ENCODE measurements around the gene SPEN.
A peak's percentile ranks its signal among the peaks of the same experiment; 100 is the strongest.

Gene SPEN

GRCh38 chr1:15945832-15946448 lies 98.4 kb downstream of the SPEN start:
- no peaks in the 10 kb centered on the region for H3K9me3 Mint-ChIP-seq
- no peak overlapping the region for H3K4me3 Mint-ChIP-seq
- H3K27me3 Mint-ChIP-seq = no peaks in the 10 kb centered on the region
- ATAC-seq (replicated peaks; ENCODE audit: extremely low read depth, poor library complexity, severe bottlenecking) = no peak
- no peak for DNase-seq (ENCODE audit: low spot score in 2 of 2)
- H3K27ac Mint-ChIP-seq (ENCODE audit: low read depth) = no peak overlapping the region
- H3K4me1 Mint-ChIP-seq = peaks cover 37% of the 10 kb centered on the region
- H3K36me3 Mint-ChIP-seq (ENCODE audit: insufficient read depth) = peaks cover 22% of the 10 kb centered on the region

- H3K9me3 Mint-ChIP-seq = no peaks in the 10 kb centered on the region
- peaks cover 46% of the 10 kb centered on the region for H3K4me1 Mint-ChIP-seq
- H3K36me3 Mint-ChIP-seq (ENCODE audit: insufficient read depth) = peaks cover 23% of the 10 kb centered on the region
These were observed 99.3 kb downstream of the SPEN start for GRCh38 chr1:15946571-15947381.

GRCh38 chr1:15947382-15948090 lies 100.0 kb downstream of the SPEN start:
- no peak overlapping the region for H3K4me3 Mint-ChIP-seq
- H3K27ac Mint-ChIP-seq (ENCODE audit: low read depth) = peak overlapping the region; percentile 67
- no peak for ATAC-seq (replicated peaks; ENCODE audit: extremely low read depth, poor library complexity, severe bottlenecking)
- peaks cover 51% of the 10 kb centered on the region for H3K4me1 Mint-ChIP-seq
- no peaks in the 10 kb centered on the region for H3K27me3 Mint-ChIP-seq
- H3K36me3 Mint-ChIP-seq (ENCODE audit: insufficient read depth) = peaks cover 17% of the 10 kb centered on the region
- no peak for DNase-seq (ENCODE audit: low spot score in 2 of 2)
- H3K9me3 Mint-ChIP-seq = no peaks in the 10 kb centered on the region

More at GRCh38 chr1:15946571-15947381, 99.3 kb downstream of the SPEN start:
- H3K4me3 Mint-ChIP-seq = no peak overlapping the region
- H3K27me3 Mint-ChIP-seq = no peaks in the 10 kb centered on the region
- DNase-seq (ENCODE audit: low spot score in 2 of 2) (no peak), ATAC-seq (replicated peaks; ENCODE audit: extremely low read depth, poor library complexity, severe bottlenecking) (no peak)
- peak overlapping the region; percentile 67 for H3K27ac Mint-ChIP-seq (ENCODE audit: low read depth)

DNA sequence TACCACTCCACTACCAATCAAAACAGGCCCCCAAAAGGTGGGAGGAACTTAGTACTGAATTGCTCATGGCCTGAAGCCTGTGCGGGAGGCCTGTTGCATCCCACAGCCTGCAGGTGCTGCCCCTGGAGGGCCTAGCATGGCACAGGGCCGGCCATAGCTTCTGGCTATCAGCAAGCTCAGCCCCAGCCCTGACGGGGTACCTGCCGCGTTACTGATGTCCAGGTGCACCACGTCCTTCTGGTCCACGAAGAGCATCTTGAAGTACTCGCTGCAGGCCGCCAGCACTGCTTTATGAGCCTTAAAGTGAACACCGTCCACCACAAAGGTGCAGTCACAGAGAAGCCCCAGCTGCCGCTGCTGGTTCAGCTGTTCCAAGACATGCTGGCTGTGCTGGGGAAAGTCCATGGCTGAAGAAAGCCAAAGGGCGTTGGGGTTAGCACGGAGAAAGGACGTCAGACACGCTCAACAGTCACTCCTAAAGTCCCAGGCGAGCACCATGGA lies 100.6 kb downstream of the SPEN start:
- ATAC-seq (replicated peaks; ENCODE audit: extremely low read depth, poor library complexity, severe bottlenecking) (no peak), DNase-seq (ENCODE audit: low spot score in 2 of 2) (no peak)
- H3K4me3 Mint-ChIP-seq = no peak overlapping the region
- peaks cover 17% of the 10 kb centered on the region for H3K36me3 Mint-ChIP-seq (ENCODE audit: insufficient read depth)
- H3K27me3 Mint-ChIP-seq = no peaks in the 10 kb centered on the region
- H3K9me3 Mint-ChIP-seq = no peaks in the 10 kb centered on the region
- peak overlapping the region; percentile 94 for H3K27ac Mint-ChIP-seq (ENCODE audit: low read depth)
- peaks cover 51% of the 10 kb centered on the region for H3K4me1 Mint-ChIP-seq

DNA sequence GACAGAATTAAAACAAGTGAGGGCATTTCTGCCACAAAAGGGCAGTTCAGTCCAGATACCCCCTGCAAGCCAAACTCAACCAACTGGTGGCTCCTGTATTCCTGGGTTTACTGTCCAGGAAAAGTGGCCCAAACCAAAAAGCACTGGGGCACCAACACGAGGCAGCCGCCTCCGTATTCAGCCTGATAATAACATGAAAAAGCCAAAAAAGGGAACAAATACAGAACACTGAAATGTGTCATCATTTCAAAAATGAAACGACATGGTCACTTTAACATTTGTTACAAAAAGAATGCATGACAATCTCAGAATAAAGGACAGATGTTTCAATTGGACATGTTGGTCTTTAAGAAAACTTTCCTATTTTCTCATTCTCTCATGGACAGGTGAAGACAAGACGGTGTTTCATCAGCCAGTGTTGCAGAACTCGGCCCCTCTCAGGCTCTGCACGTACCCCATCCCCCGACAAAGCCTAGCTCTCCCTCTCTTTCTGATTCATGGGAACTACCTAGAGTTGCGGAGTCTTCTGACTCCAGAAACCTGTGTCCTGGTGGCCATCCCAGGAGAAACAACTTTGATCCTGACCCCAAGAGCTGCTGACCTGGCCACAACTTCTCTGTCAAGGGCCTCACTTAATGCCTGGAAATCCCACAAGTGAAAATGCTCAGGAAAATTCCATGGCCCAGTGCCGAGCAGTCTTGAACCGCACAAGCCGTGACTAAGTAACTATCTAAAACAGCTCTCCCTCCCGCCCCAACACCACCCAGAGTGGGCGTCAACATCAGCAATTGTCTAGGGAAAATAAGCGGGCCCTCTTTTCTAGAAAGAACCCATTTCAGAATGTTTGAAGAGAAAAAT lies 101.3 kb downstream of the SPEN start:
- no peaks in the 10 kb centered on the region for H3K9me3 Mint-ChIP-seq
- H3K4me3 Mint-ChIP-seq = peak overlapping the region; percentile 72
- peaks cover 54% of the 10 kb centered on the region for H3K4me1 Mint-ChIP-seq
- peak; percentile 10 for ATAC-seq (replicated peaks; ENCODE audit: extremely low read depth, poor library complexity, severe bottlenecking)
- no peak for DNase-seq (ENCODE audit: low spot score in 2 of 2)
- H3K27me3 Mint-ChIP-seq = no peaks in the 10 kb centered on the region
- H3K27ac Mint-ChIP-seq (ENCODE audit: low read depth) = peak overlapping the region; percentile 94
- H3K36me3 Mint-ChIP-seq (ENCODE audit: insufficient read depth) = peaks cover 17% of the 10 kb centered on the region

DNA sequence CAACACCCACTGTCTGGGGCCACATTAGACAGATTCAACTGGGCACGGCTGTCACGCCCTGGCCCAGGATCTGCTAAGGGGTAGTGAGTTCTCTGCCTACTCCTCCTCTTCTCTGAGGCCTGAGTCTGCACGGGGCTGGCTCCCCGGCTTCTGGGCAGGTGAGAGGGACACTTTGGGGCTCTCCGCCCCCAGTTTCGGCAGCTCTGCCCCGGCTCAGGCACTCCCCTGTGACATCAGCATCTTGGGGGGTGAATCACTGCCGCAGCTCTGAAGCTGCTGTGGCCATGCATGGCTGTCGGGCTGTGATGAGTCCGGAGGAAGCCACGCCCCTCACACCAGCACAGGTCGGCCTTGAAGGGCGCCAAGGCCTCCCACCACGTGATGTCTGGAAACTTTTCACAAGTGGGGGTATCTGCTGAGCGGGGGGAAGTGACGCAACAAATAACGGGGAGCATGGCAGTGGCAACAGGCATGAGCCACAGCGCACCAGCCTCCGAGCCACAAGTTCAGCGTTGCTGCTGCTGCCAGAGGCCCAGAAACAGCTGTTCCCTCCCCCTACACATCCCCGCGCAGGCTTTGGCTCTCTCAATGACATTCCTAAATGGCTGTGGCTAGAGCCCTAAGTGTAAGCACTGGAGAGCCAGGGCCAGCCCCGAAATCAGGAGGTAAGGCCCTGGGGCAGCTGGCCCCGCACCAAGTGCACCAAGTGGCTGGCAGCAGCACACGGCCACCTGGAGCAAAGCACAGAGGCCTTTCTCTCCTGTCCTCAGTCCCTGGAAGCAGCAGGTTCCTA lies 102.1 kb downstream of the SPEN start:
- ATAC-seq (replicated peaks; ENCODE audit: extremely low read depth, poor library complexity, severe bottlenecking) = peak; percentile 94
- peaks cover 17% of the 10 kb centered on the region for H3K36me3 Mint-ChIP-seq (ENCODE audit: insufficient read depth)
- peak; percentile 78 to 96 for DNase-seq (ENCODE audit: low spot score in 2 of 2)
- peaks cover 58% of the 10 kb centered on the region for H3K4me1 Mint-ChIP-seq
- H3K4me3 Mint-ChIP-seq = peak overlapping the region; percentile 72
- no peaks in the 10 kb centered on the region for H3K9me3 Mint-ChIP-seq
- H3K27ac Mint-ChIP-seq (ENCODE audit: low read depth) = peak overlapping the region; percentile 94
- no peaks in the 10 kb centered on the region for H3K27me3 Mint-ChIP-seq

GRCh38 chr1:15950302-15950701 lies 102.8 kb downstream of the SPEN start:
- Mint-ChIP-seq H3K27me3 (no peaks in the 10 kb centered on the region), H3K27ac (ENCODE audit: low read depth) (peak overlapping the region; percentile 94), H3K9me3 (no peaks in the 10 kb centered on the region), H3K36me3 (ENCODE audit: insufficient read depth) (peaks cover 16% of the 10 kb centered on the region), H3K4me3 (peak overlapping the region; percentile 72), H3K4me1 (peaks cover 58% of the 10 kb centered on the region)
- DNase-seq (ENCODE audit: low spot score in 2 of 2) (no peak), ATAC-seq (replicated peaks; ENCODE audit: extremely low read depth, poor library complexity, severe bottlenecking) (no peak)

GRCh38 chr1:15950763-15951295 lies 103.3 kb downstream of the SPEN start:
- no peak for ATAC-seq (replicated peaks; ENCODE audit: extremely low read depth, poor library complexity, severe bottlenecking)

GRCh38 chr1:15951341-15952153 lies 104.0 kb downstream of the SPEN start:
- Mint-ChIP-seq H3K4me3 (peak overlapping the region; percentile 72), H3K36me3 (ENCODE audit: insufficient read depth) (peaks cover 17% of the 10 kb centered on the region), H3K4me1 (peaks cover 67% of the 10 kb centered on the region), H3K27ac (ENCODE audit: low read depth) (peak overlapping the region; percentile 94), H3K9me3 (no peaks in the 10 kb centered on the region), H3K27me3 (no peaks in the 10 kb centered on the region)
- no peak for ATAC-seq (replicated peaks; ENCODE audit: extremely low read depth, poor library complexity, severe bottlenecking)
- no peak for DNase-seq (ENCODE audit: low spot score in 2 of 2)

More at GRCh38 chr1:15950763-15951295, 103.3 kb downstream of the SPEN start:
- Mint-ChIP-seq H3K27ac (ENCODE audit: low read depth) (peak overlapping the region; percentile 94), H3K4me3 (peak overlapping the region; percentile 72), H3K9me3 (no peaks in the 10 kb centered on the region), H3K4me1 (peaks cover 60% of the 10 kb centered on the region), H3K36me3 (ENCODE audit: insufficient read depth) (peaks cover 15% of the 10 kb centered on the region), H3K27me3 (no peaks in the 10 kb centered on the region)
- no peak for DNase-seq (ENCODE audit: low spot score in 2 of 2)

DNA sequence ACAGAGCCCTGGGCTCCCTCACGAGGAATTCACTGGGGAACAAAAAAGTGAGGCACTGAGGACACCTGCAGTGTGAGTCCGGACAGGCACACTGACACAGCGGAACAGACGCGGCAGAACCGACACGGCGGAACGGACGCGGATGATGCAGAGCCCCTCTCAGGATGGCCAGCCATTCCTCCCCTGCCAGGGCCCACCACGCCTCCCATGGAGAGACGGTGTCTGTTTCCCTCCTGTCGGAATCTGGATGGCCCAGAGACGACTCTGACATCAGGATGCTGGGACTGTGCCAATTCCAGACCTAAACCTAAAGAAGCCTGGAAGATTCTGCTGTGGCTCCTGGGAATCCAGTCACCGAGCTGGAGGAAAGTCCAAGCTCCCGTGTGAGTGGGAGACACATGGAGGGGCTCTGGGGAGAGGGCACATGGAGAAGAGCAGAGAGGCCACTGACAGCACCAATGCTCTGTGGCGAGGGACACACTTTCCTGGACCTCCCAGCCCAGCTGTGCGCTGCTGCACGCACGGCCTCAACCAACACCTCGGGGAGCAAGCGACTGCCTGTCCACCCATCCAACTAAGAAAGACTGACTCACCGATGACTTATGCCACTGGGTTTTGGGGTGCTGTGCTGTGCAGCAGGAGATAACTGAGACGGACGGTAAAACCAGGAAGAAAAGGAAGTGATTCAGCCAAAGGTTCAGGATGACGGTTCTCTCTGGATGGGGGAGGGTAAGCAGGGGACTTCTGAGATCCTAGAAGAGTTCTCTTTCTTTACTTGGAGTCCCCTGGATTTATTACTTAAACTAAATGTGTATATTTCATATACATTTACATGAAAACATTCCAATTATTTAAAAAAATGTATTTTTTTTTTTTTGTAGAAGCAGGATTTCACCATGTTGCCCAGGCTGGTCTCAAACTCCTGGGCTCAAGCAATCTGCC lies 105.1 kb downstream of the SPEN start:
- no peak for DNase-seq (ENCODE audit: low spot score in 2 of 2)
- Mint-ChIP-seq H3K27me3 (no peaks in the 10 kb centered on the region), H3K9me3 (no peaks in the 10 kb centered on the region), H3K36me3 (ENCODE audit: insufficient read depth) (peaks cover 17% of the 10 kb centered on the region), H3K27ac (ENCODE audit: low read depth) (peak overlapping the region; percentile 94), H3K4me1 (peaks cover 71% of the 10 kb centered on the region), H3K4me3 (no peak overlapping the region)
- no peak for ATAC-seq (replicated peaks; ENCODE audit: extremely low read depth, poor library complexity, severe bottlenecking)
